ENCODE data around the gene PDLIM5.

- TF ChIP-seq CTCF (IDR thresholded peaks at IDR 0.05) (no peak), POLR2AphosphoS5 (IDR thresholded peaks at IDR 0.05; ENCODE audit: insufficient read depth in 1 of 2, low read depth in 1 of 2) (no peak), POLR2A (IDR thresholded peaks at IDR 0.05) (no peak)
Measured at GRCh38 chr4:94558392-94558904, 106.7 kb downstream of the PDLIM5 start.

Data from vagina (tissue), 2 donors.